Activated naive CD4-positive, alpha-beta T cell (primary cell): ENCODE data around the gene DIAPH1.

Experiments
- DNase-seq, 4 experiments: peaks; one replicate each; lab custom pipeline; 2025; lab: John Stamatoyannopoulos, UW

Gene DIAPH1

DNA sequence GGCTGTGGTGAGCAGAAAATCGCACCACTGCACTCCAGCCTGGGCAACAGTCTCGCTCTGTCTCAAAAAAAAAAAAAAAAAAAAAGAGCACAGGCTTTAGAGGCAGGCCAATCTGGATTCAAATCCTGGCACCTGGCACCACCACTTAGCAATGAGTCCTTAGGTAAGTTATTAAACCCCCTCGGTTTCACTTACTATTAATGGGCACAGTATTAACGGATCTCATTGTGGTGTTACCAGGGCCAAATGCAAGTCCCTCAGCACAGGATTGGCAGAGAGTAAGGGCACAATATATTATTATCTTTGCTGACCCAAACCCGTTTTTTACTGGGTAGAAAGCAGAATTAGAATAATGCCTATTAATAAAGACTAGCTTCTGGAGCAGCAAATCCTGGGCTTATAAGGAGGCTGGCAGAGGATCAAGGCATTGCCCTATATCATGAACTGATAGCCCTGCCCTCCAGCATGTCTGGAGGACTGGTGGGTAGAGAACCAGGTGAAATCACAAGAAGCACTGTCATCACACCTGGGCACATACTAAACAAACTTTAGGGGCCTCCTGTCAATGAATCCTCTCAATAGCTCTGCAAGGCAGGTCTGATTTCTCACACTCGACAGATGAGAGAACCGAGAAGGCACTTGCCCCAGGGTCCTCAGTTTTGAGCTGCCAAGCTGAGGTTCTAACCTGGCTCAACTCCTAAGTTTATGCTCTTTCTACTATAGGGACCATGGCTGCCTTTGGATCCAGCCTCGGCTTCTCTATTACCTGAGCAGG, 112.2 kb downstream of the DIAPH1 start:
- DNase-seq, result no peak

DNA sequence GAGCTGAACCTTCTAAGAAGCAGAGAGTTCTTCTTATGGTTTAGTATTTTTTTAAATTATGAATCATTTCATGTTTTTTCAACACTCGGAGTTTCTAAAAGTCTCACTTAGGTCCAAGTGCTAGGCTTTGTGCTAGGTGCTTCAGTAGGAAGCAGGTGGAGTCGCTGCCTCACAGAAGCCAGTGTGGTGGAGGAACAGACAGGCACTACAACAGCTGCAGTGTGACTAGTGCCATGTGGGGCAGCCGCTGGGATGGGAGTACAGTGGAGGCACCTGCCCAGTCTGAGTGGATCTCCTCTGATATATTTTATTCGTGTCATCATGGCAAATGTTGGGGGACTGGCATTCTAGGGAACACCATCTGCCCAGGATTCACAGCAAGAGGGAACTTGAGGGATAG, 114.6 kb downstream of the DIAPH1 start:
- DNase-seq, result no peak

- no peak for DNase-seq
Observed at GRCh38 chr5:141503681-141504080, 115.1 kb downstream of the DIAPH1 start.

GRCh38 chr5:141501761-141502160, 117.0 kb downstream of the DIAPH1 start:
- DNase-seq, result no peak

DNA sequence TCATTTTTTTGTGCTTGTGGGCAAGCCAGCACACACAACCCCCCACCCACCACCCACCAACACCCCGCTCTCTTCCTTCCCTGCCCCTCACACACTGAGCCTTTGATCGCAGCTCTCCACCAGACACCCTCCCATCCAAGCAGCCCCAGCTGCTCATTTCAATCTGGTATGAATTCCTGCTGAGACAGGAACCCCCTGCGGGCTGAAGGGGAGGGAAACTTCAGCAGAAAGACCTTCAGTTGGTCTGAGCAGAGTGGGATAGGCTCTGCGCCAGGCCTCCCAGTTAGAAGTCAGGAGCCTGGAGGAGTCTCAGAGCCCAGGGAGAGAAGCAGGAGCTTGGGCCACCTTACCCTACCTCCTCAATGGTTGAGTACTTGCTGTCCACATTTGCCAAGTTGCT, 122.8 kb downstream of the DIAPH1 start:
- DNase-seq, result no peak

DNA sequence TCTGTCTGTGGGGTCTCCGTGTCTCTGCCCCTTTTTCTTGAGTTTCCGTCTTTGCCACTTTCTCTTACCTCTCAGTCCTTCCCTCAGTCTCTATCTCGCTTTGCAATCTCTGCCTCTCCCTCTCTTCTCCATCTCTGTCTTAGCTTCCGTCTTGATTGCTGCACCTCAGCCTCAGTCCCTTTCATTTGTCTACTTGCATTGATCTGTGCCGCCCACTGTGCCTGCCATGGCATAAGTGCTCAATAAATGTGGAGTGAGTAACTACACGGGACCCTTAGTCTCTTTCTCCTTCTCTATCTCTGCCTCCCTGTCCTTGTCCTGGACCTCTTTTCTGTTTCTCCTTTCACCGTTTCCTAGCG, 123.4 kb downstream of the DIAPH1 start:
- no peak for DNase-seq

DNA sequence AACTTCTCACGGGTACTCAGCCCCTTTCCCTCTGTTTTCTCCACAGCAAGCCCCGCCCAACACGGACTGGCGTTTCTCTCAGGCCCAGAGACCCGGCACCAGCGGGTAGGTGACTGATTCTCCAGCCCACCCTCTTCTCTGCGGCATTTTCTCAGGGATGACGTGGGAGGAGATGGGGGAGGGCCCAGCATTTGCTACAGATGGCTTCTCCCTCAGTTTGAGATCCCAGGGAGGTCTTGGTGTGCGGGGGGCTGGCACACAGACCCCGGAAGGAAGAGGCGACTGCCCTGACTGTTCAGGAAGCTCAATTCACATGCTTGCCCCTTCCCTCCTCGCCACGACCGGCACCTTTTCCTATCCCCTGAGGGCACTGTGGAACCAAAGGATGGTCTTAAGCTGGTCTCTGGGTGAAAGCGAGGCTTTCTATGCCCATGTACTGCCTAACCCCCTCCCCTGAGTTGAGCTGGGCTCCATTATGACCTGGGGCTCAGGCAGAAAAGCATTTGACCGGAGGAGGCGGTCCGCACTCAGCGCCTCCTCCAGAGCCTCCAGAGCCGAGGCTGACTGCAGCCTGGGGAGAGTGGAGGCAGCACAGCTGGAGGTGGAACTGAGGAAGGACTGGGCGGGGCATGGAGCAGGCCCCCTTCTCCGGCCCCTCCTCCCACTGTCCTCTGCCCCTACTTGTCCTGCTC, 123.9 kb downstream of the DIAPH1 start:
- DNase-seq, result no peak

DNA sequence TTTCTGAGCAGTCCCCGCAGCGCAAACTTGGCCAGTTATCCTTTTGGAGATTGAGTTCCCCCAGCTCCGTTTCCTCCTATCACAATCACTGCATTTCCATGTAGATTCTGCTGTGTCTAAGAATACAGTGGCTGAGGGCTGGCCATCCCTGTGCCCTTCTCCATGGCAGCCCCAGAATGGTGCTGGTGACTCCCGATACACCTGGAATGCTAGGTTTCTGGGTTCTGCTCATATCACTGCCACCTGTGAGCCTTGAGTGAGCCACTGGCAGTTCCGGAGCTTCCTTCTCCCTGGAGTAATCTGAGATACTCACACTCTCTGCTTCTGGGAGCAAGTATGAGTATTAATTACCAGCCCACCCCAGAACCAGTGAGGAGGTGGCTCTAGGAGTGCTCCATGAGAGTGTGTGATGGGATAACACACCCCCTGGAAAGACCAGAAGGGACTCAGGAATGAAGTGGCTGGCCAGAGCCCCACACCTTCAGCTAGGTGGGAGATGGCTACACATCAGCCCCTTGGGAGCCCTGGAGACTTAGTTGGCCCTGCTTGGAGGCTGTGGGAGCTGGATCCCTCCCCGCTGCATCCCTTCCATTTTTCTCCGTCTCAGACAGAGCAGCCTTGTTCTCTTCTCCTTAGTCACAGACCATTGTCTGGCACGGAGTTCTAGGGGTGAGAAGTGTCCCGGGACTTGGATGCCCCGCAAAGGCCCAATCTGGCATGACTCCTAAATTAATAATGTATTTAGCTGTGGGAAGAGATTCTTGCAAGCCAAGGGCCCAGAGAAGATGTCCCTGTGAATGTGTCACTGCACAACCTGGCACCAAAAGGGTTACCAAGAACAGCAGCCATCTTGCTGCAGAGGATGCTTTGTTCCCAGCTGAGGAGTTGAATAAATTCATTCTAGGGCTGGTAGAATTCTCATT, 125.0 kb downstream of the DIAPH1 start:
- DNase-seq, result no peak

DNA sequence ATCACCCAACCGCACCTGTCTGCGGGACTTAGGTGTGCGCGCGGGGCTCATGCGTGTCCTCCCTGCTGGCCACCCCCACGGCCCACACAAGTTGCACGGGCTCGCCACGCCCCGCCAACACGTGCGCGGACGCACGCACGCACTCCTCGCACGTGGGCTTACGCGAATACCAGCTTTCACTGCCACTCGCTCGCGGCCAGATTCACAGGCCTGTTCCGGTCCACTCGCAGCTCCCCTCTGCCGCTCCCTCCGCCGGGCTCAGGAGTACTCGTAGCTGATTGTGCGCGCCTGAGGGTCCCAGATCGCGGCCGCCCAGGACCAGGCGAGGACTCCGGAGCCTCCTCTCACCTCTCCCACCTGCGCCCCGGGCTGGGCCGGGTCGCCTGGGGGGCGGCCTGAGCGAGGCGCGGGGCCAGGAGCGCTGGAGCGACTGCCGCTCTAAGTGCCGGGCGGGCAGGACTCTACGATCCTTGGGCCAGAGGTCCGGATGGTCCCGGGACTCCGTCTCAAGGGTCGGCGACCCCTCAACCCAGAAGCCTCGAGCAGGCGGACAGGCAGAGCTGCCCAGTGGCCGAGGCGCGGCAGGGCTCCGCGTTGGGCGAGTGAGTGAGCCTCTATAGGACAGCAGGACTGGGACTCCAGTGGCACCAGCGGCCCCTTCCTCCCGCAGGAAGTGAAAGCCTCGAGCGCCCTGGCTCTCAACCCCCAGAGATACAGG, 126.5 kb downstream of the DIAPH1 start:
- DNase-seq, result no peak

DNA sequence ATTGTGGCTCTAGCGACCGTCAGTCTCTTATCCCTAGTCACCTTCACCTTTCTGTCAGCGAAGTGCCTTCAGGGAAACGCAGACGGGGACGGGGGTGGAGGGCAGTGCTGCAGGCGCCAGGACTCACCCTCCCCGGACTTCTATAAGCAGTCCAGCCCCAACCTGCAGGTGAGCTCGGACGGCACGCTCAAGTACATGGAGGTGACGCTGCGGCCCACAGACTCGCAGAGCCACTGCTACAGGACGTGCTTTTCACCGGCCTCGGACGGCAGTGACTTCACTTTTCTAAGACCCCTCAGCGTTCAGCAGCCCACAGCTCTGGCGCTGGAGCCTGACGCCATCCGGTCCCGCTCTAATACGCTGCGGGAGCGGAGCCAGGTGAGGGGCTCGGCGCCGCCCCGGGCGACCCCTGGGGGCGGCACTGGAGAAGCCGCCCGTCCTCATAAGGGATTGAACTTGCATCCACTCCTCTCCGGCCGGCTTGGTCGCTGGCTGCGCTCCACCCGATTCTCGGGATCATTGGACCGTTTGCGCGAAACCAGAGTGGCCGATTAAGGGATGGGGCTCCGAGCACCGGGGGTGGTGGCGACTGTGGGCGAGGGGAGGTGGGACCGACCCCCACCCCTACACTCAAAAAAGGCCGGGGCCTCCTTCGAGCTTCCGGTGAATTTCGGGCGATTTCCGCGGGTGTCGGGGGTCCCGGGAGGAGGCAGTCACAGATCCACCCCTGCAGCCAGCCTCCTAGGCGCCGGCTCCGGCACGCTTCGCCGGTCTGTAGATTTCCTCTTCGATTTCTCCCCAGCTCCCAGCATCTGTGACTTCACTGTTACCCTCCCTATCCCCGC, 127.3 kb downstream of the DIAPH1 start:
- DNase-seq, result no peak

GRCh38 chr5:141490771-141491170, 128.0 kb downstream of the DIAPH1 start:
- no peak for DNase-seq

DNA sequence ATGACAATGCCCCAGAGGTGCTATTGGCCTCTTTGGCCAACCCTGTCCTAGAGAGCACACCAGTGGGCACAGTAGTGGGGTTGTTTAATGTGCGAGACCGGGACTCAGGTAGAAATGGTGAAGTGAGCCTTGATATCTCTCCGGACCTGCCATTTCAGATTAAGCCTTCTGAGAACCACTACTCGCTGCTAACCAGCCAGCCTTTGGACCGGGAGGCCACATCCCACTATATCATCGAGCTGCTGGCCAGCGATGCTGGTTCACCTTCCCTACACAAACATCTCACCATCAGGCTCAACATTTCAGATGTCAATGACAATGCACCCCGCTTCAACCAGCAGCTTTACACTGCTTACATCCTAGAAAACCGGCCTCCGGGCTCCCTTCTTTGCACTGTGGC, 128.5 kb downstream of the DIAPH1 start:
- DNase-seq, result no peak

DNA sequence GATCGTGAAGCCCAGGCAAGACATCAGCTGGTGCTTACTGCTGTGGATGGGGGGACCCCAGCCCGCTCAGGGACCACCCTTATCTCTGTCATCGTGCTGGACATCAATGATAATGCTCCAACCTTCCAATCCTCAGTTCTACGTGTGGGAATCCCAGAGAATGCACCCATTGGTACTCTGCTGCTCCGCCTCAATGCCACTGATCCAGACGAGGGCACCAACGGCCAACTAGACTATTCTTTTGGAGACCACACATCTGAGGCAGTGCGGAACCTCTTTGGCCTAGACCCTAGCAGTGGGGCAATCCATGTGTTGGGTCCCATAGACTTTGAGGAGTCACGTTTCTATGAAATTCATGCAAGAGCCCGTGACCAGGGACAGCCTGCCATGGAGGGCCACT, 129.0 kb downstream of the DIAPH1 start:
- no peak for DNase-seq

DNA sequence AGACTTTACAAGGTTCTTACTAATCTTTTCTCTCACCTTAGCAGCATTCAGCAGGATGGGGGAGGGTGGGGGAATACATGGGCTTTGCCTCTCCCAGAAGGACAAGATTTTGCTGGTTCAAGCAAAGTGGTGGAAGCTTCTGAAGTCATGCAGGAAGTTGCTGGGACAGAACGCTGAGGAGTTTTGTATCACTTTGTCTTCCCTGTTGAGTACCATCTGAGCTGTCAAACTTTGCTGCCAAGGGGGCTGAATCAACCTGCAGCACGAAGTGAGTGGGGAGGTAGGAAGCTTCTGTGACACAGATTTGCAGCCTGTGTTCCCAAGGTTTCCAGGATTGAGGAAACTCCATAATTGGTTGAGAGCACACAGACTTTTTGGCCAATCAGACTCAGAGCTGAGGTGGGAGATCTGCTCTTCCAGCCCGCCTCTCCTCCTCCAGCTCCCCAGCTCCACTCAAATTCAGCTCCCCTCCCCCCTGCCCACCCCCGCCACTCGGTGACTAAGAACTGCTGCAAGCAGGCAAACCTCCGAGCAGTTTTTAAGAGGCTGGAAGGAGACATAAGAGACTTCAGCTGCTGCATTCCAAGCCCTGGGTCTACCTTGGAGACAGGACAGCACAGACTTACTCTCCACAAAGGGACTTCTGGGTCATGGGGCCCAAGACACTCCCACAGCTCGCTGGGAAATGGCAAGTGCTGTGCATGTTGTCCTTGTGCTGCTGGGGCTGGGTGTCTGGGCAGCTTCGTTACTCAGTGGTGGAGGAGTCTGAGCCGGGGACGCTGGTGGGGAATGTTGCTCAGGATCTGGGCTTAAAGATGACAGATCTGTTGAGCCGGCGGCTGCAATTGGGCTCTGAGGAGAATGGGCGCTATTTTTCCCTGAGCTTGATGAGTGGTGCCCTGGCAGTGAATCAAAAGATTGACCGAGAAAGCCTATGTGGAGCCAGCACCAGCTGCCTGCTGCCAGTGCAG, 129.9 kb downstream of the DIAPH1 start, which contains the start of gene PCDHGC5:
Gene PCDHGC5, plus strand, starts transcription at position 491 of the 971 bp plus-strand sequence. Its CDS starts 160 bp downstream, at position 651.
- DNase-seq, result no peak

- DNase-seq, result no peak
Observed at GRCh38 chr5:141487131-141487530, 131.7 kb downstream of the DIAPH1 start.

GRCh38 chr5:141486091-141486490, 132.7 kb downstream of the DIAPH1 start:
- DNase-seq, result no peak

DNA sequence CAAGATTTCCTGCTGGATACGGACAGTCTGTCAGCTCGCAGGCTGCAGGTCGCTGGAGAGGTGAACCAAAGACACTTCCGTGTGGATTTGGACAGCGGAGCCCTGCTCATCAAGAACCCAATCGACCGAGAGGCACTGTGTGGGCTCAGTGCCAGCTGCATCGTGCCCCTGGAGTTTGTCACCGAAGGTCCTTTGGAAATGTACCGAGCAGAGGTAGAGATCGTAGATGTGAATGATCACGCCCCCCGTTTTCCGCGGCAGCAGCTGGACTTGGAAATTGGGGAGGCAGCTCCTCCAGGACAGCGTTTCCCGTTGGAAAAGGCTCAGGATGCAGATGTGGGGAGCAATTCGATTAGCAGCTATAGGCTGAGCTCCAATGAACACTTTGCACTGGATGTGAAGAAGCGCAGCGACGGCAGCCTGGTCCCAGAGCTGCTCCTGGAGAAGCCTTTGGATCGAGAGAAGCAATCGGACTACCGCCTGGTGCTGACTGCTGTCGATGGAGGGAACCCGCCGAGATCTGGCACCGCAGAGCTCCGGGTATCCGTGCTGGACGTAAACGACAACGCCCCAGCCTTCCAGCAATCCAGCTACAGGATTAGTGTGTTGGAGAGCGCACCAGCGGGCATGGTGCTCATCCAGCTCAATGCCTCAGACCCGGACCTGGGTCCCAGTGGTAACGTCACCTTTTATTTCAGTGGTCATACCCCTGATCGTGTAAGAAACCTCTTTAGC, 133.3 kb downstream of the DIAPH1 start:
- no peak for DNase-seq

DNA sequence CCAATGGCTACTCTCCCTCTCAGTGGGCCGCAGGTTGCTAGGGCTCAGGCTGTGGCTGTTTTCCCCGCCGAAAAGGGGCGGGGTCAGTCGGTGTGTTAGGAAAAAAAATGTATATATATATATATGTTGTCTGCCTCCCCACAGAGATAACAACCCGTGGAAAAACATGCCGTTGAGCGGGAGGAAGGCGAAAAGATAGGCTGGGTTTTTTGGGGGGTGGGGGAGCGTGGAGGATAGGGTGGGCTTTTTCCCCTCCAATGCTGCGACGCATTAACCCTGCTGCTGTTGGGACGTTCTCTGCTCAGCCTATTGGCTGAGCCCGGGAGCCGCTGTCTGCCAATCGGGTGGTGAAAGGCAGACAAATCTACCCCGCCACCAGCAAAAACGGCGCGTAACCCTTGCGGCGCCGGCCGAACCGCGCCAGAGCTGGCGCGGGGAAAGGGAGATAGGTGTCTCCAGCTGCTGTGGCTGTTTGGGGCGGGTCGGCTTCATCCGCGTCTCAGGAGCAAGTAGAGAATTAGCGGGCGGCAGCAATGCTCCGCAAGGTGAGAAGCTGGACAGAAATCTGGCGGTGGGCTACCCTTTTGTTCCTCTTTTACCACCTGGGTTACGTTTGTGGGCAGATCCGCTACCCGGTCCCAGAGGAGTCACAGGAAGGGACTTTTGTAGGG, 134.0 kb downstream of the DIAPH1 start, which contains the start of gene PCDHGC4:
Gene PCDHGC4, plus strand, starts transcription at position 390 of the 671 bp plus-strand sequence. Its CDS starts 144 bp downstream, at position 534.
- no peak for DNase-seq
